Thoracic aorta (tissue), 2 donors: ENCODE data around the gene LAMA5. TPM values are rescaled to one million over a fixed set of nuclear protein-coding genes. Genes with fewer than 3 reads are reported as not detected.

ENCODE experiments used
- ATAC-seq: fragments of 150-250 bp; one replicate; pipeline ENCODE4 v1.8.0; 2017; ENCODE audit warnings: low read depth; ENCODE audit not compliant: insufficient number of reproducible peaks, low FRiP score
- DNase-seq: peaks from one replicate; pipeline ENCODE4 v3.0.0-alpha.2; 2020; ENCODE audit warnings: low spot score
- H3K27ac ChIP-seq, 2 donors: fragments of 200-600 bp; sonication (generic); 1 replicate in 1 of 2; 2 replicates in 1 of 2; pipeline ENCODE4 v1.5.1; 2016; ENCODE audit warnings: mild to moderate bottlenecking in 2 of 2, moderate library complexity in 2 of 2
- H3K27me3 ChIP-seq: fragments of 200-600 bp; sonication (generic); replicated peaks from 2 replicates; pipeline ENCODE4 v1.6.0; 2016; ENCODE audit warnings: mild to moderate bottlenecking; ENCODE audit not compliant: insufficient read depth
- H3K36me3 ChIP-seq: fragments of 200-600 bp; sonication (generic); one replicate; pipeline ENCODE4 v1.5.1; 2016
- H3K4me1 ChIP-seq, 2 donors: fragments of 200-600 bp; sonication (generic); 1 replicate in 1 of 2; 2 replicates in 1 of 2; pipeline versions ENCODE4 v1.5.1 to v1.6.0; 2016; ENCODE audit warnings: low read depth in 2 of 2, mild to moderate bottlenecking in 1 of 2; ENCODE audit not compliant: control insufficient read depth in 1 of 2
- H3K4me3 ChIP-seq: fragments of 200-600 bp; sonication (generic); 2 replicates; pipeline ENCODE4 v1.5.1; 2016; ENCODE audit warnings: mild to moderate bottlenecking
- H3K9me3 ChIP-seq: fragments of 200-600 bp; sonication (generic); 2 replicates; pipeline ENCODE4 v1.5.1; 2016
- CTCF ChIP-seq: fragments of 200-600 bp; sonication (generic); IDR thresholded peaks from one replicate; pipeline ENCODE4 v1.5.1; 2019; ENCODE audit warnings: antibody characterized with exemption
- total RNA-seq, 2 donors: library from RNA; depleted of rRNA; stranded (reverse); fragments of >200 nt; gene quantifications; one replicate each; pipeline versions ENCODE4 v1.1.0 to v1.2.3, GENCODE V29; 2016

Gene LAMA5
- total RNA-seq, 2 donors from 2014 or later: 289 to 333 TPM

- ATAC-seq: no peak
- H3K36me3 ChIP-seq: peaks cover 40% of the 10 kb centered on the region
- DNase-seq: no peak
- H3K27ac ChIP-seq: no peak overlapping the region
- no peak for TF ChIP-seq CTCF
- no peak overlapping the region for H3K4me3 ChIP-seq
- H3K9me3 ChIP-seq: no peaks in the 10 kb centered on the region
- no peaks in the 10 kb centered on the region for H3K27me3 ChIP-seq
- no peaks in the 10 kb centered on the region for H3K4me1 ChIP-seq
Observed at GRCh38 chr20:62267543-62267942, 99.6 kb downstream of the LAMA5 start.

- no peak for ATAC-seq
- peaks cover 40% of the 10 kb centered on the region for H3K36me3 ChIP-seq
- no peak for TF ChIP-seq CTCF
Observed at GRCh38 chr20:62266851-62267250, 100.3 kb downstream of the LAMA5 start.

GRCh38 chr20:62266340-62266739, 100.8 kb downstream of the LAMA5 start:
- no peak overlapping the region for H3K4me3 ChIP-seq
- ATAC-seq (no peak), DNase-seq (no peak)
- no peak overlapping the region for H3K27ac ChIP-seq
- H3K27me3 ChIP-seq: no peaks in the 10 kb centered on the region
- no peaks in the 10 kb centered on the region for H3K9me3 ChIP-seq
- peaks cover 39% of the 10 kb centered on the region for H3K36me3 ChIP-seq
- TF ChIP-seq CTCF: no peak
- no peaks in the 10 kb centered on the region for H3K4me1 ChIP-seq

More at GRCh38 chr20:62266851-62267250, 100.3 kb downstream of the LAMA5 start:
- H3K9me3 ChIP-seq: no peaks in the 10 kb centered on the region
- DNase-seq: no peak
- no peaks in the 10 kb centered on the region for H3K4me1 ChIP-seq
- H3K27me3 ChIP-seq: no peaks in the 10 kb centered on the region
- no peak overlapping the region for H3K27ac ChIP-seq
- H3K4me3 ChIP-seq: no peak overlapping the region

GRCh38 chr20:62265365-62265764, 101.7 kb downstream of the LAMA5 start:
- TF ChIP-seq CTCF: no peak
- H3K4me1 ChIP-seq: no peaks in the 10 kb centered on the region
- no peaks in the 10 kb centered on the region for H3K9me3 ChIP-seq
- H3K27me3 ChIP-seq: no peaks in the 10 kb centered on the region
- no peak overlapping the region for H3K4me3 ChIP-seq
- DNase-seq: no peak
- peaks cover 41% of the 10 kb centered on the region for H3K36me3 ChIP-seq
- H3K27ac ChIP-seq: no peak overlapping the region
- ATAC-seq: no peak

- DNase-seq (no peak), ATAC-seq (no peak)
- H3K9me3 ChIP-seq: no peaks in the 10 kb centered on the region
- no peak for TF ChIP-seq CTCF
- H3K4me3 ChIP-seq: no peak overlapping the region
- no peaks in the 10 kb centered on the region for H3K27me3 ChIP-seq
- H3K36me3 ChIP-seq: peaks cover 41% of the 10 kb centered on the region
- H3K4me1 ChIP-seq: peaks cover 0 to 10% of the 10 kb centered on the region in 2 donors
- H3K27ac ChIP-seq: no peak overlapping the region
Observed at GRCh38 chr20:62263396-62263795, 103.7 kb downstream of the LAMA5 start.
